GM06990 (cell line): ENCODE results near the gene NOL4L.

Experiments used
- DNase-seq: peaks from one replicate; pipeline ENCODE4 v3.0.0-alpha.2; 2011; ENCODE audit not compliant: insufficient read length; ENCODE audit errors: extremely low read depth
- H3K27me3 ChIP-seq: replicated peaks from 2 replicates; pipeline ENCODE4 v1.6.0; 2011; ENCODE audit warnings: low read length; ENCODE audit not compliant: control insufficient read depth, insufficient read depth
- H3K36me3 ChIP-seq: 2 replicates; pipeline ENCODE4 v1.5.1; 2011; ENCODE audit warnings: low read length; ENCODE audit not compliant: control insufficient read depth, insufficient read depth
- H3K4me3 ChIP-seq: replicated peaks from 2 replicates; pipeline ENCODE4 v1.5.1; 2011; ENCODE audit warnings: low read depth, mild to moderate bottlenecking, control low read depth, low read length
- CTCF ChIP-seq: IDR thresholded peaks from 2 replicates; pipeline ENCODE4 v1.5.1; 2011; ENCODE audit warnings: low read length, control low read depth, mild to moderate bottlenecking, inconsistent platforms; ENCODE audit not compliant: insufficient read depth, poor library complexity, severe bottlenecking

The NOL4L gene

GRCh38 chr20:32516583-32517517 is 68.3 kb downstream of the NOL4L start:
- DNase-seq, result no peak
- TF ChIP-seq CTCF, result no peak
- Histone ChIP-seq H3K4me3 (no peak overlapping the region), H3K36me3 (no peaks in the 10 kb centered on the region; the same call in 1 of the 2 replicates), H3K27me3 (no peaks in the 10 kb centered on the region)

GRCh38 chr20:32515631-32516101 is 69.5 kb downstream of the NOL4L start:
- no peaks in the 10 kb centered on the region; the same call in 1 of the 2 replicates for H3K36me3 ChIP-seq
- H3K4me3 ChIP-seq, result no peak overlapping the region
- no peak for TF ChIP-seq CTCF
- DNase-seq, result no peak
- H3K27me3 ChIP-seq, result no peaks in the 10 kb centered on the region

GRCh38 chr20:32514760-32515159 is 70.4 kb downstream of the NOL4L start:
- no peak overlapping the region for H3K4me3 ChIP-seq
- H3K36me3 ChIP-seq, result no peaks in the 10 kb centered on the region; the same call in none of the 2 replicates
- no peak for DNase-seq
- H3K27me3 ChIP-seq, result no peaks in the 10 kb centered on the region
- TF ChIP-seq CTCF, result no peak

- H3K4me3 ChIP-seq, result no peak overlapping the region
- TF ChIP-seq CTCF, result no peak
- no peaks in the 10 kb centered on the region; the same call in none of the 2 replicates for H3K36me3 ChIP-seq
- no peak for DNase-seq
- H3K27me3 ChIP-seq, result no peaks in the 10 kb centered on the region
These were observed 71.9 kb downstream of the NOL4L start for GRCh38 chr20:32513031-32513866.

- no peaks in the 10 kb centered on the region; the same call in none of the 2 replicates for H3K36me3 ChIP-seq
- no peak for TF ChIP-seq CTCF
- no peak overlapping the region for H3K4me3 ChIP-seq
- no peak for DNase-seq
- H3K27me3 ChIP-seq, result no peaks in the 10 kb centered on the region
These were observed 73.1 kb downstream of the NOL4L start for GRCh38 chr20:32512047-32512385.
